Epidermal melanocyte (primary cell): ENCODE measurements around the gene UNC119B.
A peak's percentile ranks its signal among the peaks of the same experiment; 100 is the strongest.

Experiments used
- DNase-seq: peaks from one replicate; pipeline ENCODE4 v3.0.0; 2011; ENCODE audit warnings: low spot score; ENCODE audit not compliant: insufficient read length

The UNC119B gene

DNA sequence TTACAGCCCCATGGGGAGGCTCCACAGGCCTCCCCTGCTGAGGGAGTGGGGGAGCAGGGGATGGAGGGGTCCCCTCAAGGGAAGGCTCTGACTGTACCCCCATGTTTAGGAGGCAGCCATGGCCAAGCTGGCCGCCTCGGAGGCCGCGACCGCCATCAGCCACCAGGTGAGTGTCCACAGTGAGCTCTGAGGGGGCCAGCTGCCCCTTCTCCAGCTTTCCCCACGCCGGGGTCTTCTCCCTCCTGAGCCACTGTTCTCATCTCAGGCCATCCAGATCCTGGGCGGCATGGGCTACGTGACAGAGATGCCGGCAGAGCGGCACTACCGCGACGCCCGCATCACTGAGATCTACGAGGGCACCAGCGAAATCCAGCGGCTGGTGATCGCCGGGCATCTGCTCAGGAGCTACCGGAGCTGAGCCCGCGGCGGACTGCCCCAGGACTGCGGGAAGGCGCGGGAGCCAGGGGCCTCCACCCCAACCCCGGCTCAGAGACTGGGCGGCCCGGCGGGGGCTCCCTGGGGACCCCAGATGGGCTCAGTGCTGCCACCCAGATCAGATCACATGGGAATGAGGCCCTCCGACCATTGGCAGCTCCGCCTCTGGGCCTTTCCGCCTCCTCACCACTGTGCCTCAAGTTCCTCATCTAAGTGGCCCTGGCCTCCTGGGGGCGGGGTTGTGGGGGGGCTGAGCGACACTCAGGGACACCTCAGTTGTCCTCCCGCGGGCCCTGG, 28.9 kb downstream of the UNC119B start:
- no peak for DNase-seq

DNA sequence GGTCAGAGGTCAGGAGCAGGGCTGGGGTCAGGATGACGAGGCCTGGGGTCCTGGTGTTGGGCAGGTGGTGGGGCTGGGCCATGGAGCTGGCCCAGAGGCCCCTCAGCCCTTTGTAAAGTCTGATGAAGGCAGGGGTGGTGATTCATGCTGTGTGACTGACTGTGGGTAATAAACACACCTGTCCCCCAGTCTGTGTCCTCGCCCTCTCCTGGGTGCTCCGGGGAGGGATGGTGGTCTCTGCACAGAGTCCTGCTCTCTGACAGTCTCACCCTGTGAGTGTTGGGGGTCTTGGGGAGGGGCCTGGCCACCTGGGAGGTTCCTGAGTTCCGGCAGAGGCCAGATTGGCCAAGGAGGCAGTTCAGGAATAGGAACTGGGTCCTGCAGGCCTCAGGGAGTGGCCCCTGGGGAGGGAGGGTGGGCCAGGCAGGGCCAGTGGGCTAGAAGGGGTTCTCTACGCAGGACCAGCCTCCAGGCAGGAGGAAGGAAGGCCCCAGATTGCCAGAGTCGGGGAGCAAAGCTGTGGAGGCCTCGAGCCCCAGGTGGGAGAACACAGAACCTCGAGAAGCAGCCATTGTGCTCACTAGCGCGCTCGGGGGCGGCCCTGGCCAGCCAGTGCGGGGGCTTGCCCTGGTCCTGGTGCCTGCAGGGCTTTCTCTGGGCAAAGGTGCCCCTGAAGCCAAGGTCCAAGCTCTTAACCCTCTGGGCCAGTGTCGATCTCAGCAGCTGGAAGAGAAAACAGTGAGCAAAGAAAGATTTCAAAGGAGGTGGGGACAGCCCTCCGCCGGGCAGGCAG, 29.8 kb downstream of the UNC119B start:
- no peak for DNase-seq

DNA sequence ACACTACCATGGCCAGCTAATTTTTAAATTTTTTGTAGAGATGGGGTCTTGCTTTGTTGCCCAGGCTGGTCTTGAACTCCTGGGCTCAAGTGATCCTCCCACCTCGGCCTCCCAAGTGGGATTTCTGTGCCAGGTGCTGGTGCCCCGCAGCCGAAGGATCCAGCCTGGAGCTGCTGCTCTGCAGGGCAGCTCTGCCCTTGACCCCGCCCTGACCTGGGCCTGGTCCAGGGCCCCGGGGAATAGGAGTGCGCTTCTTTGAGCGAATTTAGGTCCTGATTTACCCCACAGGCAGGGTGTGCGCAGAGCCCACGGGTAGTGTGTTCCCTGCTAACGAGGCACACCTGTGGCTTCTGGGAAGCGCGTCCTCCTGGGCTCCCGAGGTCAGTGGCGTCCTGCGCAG, 30.6 kb downstream of the UNC119B start:
- DNase-seq, result no peak

GRCh38 chr12:120741476-120742421, 31.5 kb downstream of the UNC119B start:
- no peak for DNase-seq

DNA sequence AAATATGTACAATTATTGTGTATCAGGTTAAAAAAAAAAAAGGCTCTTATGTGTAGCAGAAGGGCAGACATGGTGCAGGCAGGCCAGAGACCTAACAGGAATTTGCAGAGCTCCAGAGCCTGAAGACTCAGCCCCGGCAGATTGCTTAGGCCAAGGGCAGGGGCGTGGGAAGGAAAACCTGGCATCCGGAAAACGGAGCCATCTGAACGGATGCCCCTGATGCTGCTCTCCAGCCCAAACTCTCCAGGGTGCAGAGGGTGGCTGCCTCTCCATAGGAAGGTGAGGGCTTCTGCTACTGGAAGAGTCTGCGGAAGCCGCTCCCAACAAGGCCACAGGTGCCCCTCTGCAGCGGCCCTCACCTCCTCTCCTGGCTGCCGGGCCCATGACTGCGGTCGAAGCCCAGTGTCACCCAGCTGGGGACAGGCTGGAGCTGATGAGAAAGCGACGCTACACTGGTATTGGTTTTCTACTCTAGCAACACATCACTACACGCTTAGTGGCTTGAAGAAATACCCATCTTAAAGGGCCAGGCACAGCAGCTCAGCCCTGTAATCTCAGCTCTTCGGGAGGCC, 34.8 kb downstream of the UNC119B start:
- DNase-seq, result no peak

DNA sequence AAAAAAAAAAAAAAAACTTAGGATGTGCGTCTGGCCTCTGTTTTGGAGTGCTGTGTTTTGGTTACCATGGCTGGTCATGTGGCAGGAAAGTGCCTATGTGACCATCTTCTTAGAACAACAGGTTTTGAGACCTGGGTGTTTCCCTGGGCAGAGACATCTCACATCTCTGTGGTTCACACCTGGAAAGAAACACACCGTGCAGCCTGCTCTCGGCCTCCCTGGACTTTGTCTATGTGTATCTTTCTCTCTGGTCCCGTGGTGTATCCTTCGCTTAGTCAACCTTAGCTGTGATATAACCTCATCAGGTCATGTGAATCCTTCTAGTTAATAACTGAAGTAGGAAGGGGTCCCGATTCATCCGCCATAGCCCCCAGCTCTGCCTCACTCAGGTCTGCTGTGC, 38.0 kb downstream of the UNC119B start:
- peak; percentile 5 for DNase-seq

- no peak for DNase-seq
These were observed 39.0 kb downstream of the UNC119B start for GRCh38 chr12:120749256-120749655.

DNA sequence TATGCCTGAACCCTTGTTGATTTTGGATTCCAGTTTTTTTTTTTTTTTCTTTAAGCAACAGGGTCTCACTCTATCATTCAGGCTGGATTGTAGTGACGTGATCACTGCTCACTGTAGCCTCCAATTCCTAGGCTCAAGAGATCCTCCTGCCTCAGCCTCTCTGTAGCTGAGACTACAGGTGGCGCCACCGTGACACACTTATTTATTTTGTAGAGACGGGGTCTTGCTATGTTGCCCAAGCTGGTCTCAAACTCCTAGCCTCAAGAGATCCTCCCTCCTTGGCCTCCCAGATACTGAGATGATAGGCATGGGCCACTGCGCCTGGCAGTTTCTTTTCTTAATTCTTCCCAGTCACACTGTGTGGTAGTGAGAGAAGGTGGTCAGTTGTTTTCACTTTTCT, 40.5 kb downstream of the UNC119B start:
- no peak for DNase-seq

GRCh38 chr12:120751389-120751788, 41.1 kb downstream of the UNC119B start:
- DNase-seq, result no peak

GRCh38 chr12:120754792-120755191, 44.5 kb downstream of the UNC119B start:
- no peak for DNase-seq

GRCh38 chr12:120755269-120755668, 45.0 kb downstream of the UNC119B start:
- no peak for DNase-seq

DNA sequence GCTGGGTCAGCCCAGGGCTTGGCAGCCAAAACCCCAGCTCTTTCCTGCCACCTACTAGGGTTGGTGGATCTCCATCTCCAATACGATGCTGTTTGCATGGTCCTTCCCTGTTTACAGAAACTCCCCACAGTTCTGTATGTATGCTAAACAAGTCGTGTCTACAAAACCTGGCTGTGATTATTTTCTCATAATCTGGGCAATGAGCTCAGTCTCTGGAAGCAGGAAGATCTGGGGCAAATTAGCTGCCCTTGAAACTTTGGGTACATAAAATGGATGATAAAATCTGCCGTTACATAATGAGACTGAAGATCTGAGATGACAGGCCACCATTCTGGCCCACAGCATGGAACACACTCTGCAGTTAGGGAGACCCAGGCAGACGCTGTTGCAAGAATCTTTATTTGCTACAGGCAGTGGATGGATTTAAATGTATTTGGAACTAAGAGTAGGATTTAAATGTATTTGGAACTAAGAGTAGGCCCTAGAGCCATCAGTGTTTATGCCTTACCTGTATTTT, 47.0 kb downstream of the UNC119B start:
- DNase-seq, result no peak

- DNase-seq, result no peak
These were observed 47.7 kb downstream of the UNC119B start for GRCh38 chr12:120757949-120758348.

GRCh38 chr12:120758798-120759590, 48.7 kb downstream of the UNC119B start:
- DNase-seq, result no peak

DNA sequence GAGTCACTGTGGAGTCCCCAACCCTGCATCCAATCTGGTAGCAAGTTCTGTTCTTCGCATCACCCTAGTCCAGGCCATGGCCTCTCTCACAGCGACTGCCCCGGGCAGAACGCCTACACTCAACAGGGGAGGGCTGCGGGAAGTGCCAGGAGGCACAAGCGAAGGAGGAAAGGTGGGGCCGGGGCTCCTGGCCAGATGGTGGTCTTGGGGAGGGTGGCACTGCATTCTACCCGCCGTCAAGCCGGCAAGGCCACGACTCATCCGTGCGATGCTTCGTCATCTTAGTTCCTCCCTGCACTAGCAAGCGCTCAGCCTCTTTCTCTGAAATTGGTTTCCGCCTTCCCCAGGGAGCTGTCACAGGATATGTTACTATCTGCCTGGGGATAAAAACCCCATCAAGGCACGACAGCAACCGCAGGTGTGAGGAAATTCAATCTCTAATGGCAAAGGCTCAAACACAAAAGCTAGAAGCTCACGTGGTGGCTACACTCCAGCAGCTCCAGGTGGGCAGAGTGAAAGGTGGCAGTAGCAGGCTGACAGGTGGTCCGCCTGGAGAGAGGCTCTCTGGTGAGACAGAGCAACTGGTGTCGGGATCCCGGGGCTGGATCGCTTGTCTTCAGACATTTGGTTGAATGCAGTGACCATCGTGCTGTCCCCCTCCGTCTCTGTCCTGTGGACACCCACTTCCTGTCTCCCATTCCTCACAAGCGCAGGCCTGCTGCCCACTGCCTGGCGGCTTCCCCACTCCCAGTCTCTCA, 49.5 kb downstream of the UNC119B start:
- no peak for DNase-seq

- DNase-seq, result no peak
These were observed 50.3 kb downstream of the UNC119B start for GRCh38 chr12:120760349-120761254.

- peak; percentile 93 for DNase-seq
These were observed 51.3 kb downstream of the UNC119B start for GRCh38 chr12:120761519-120761934.

DNA sequence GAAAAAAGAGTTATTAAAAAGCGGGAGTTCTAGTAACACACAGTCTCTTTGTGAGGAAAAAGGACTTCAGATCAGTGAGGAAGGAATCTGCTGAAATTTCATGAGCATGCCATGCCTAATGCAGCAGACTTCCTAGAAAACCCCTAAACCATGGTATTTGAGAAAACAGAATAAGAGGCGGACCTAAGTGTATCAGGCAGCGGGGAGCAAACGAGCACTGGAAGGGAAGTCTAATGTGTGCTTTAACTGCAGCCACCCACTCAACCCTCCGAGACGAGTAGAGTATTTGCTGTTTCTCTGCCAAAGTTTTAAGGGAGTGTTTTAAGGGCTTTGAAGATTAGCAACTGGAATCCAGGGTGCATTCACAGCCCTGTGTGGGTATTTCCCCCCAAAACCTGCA, 51.8 kb downstream of the UNC119B start:
- DNase-seq, result peak; percentile 37

GRCh38 chr12:120763250-120763649, 53.0 kb downstream of the UNC119B start:
- DNase-seq, result no peak
